HCEC 1CT (cell line): ENCODE measurements around the gene MRPL18.

Experiments
- DNase-seq: peaks from one replicate; pipeline ENCODE4 v3.0.0-alpha.2; 2017

Gene MRPL18

GRCh38 chr6:159844737-159845645, 54.7 kb downstream of the MRPL18 start:
- DNase-seq, result no peak
